NCI-H128 (cell line): ENCODE results near the gene CCDC148.
"Not testable (repeated sequence)": the region's sequence is repeated elsewhere in the genome, so short reads cannot be mapped to it uniquely, and the experiment has no call there.

Source experiments
- DNase-seq: peaks from one replicate; lab custom pipeline; 2025; ENCODE audit not compliant: unreplicated experiment; lab: John Stamatoyannopoulos, UW

The CCDC148 gene

GRCh38 chr2:158482594-158482993, 26.0 kb upstream of the CCDC148 start:
- DNase-seq: no peak

GRCh38 chr2:158481116-158481515, 24.6 kb upstream of the CCDC148 start:
- DNase-seq: no peak

GRCh38 chr2:158478816-158479215, 22.3 kb upstream of the CCDC148 start:
- no peak for DNase-seq

- DNase-seq: no peak
Measured at GRCh38 chr2:158478237-158478636, 21.7 kb upstream of the CCDC148 start.

GRCh38 chr2:158477202-158477601, 20.6 kb upstream of the CCDC148 start:
- no peak for DNase-seq

- not testable (repeated sequence) for DNase-seq
Measured at GRCh38 chr2:158474526-158475011, 18.0 kb upstream of the CCDC148 start.

GRCh38 chr2:158473719-158474392, 17.3 kb upstream of the CCDC148 start:
- no peak for DNase-seq

GRCh38 chr2:158473300-158473699, 16.7 kb upstream of the CCDC148 start:
- not testable (repeated sequence) for DNase-seq

GRCh38 chr2:158472829-158473228, 16.3 kb upstream of the CCDC148 start:
- DNase-seq: not testable (repeated sequence)

GRCh38 chr2:158467248-158467647, 10.7 kb upstream of the CCDC148 start:
- DNase-seq: no peak

GRCh38 chr2:158464426-158465281, 8.1 kb upstream of the CCDC148 start:
- DNase-seq: no peak

- no peak for DNase-seq
Measured at GRCh38 chr2:158463496-158464095, 7.0 kb upstream of the CCDC148 start.

GRCh38 chr2:158460632-158461297, 4.2 kb upstream of the CCDC148 start:
- DNase-seq: no peak

- no peak for DNase-seq
Measured at GRCh38 chr2:158459161-158460003, 2.8 kb upstream of the CCDC148 start.

GRCh38 chr2:158458617-158458920, 2.0 kb upstream of the CCDC148 start:
- no peak for DNase-seq

- no peak for DNase-seq
Measured at GRCh38 chr2:158457826-158458616, 1.5 kb upstream of the CCDC148 start.

- no peak for DNase-seq
Measured at GRCh38 chr2:158457092-158457825, 706 bp upstream of the CCDC148 start.

- no peak for DNase-seq
Measured at GRCh38 chr2:158443606-158444005, 12.9 kb downstream of the CCDC148 start.

- not testable (repeated sequence) for DNase-seq
Measured at GRCh38 chr2:158439062-158439461, 17.5 kb downstream of the CCDC148 start.
